SK-N-SH (cell line): Measurements from ENCODE around the gene ECSCR. TPM values are rescaled to one million over a fixed set of nuclear protein-coding genes. Genes with fewer than 3 reads are reported as not detected.
A peak's percentile ranks its signal among the peaks of the same experiment; 100 is the strongest.

Experiments
- CTCF ChIA-PET: fragments of 300-600, 350-600 bp; formaldehyde crosslinking; extraction: SDS; loops from one replicate; lab custom pipeline; 2021; lab: Yijun Ruan, JAX
- POLR2A ChIA-PET: fragments of 350-600 bp; sonication (Branson Sonifier 250); formaldehyde crosslinking; extraction: SDS; loops from one replicate; lab custom pipeline; 2020; ENCODE audit warnings: antibody characterized with exemption, inconsistent platforms; lab: Yijun Ruan, JAX
- DNase-seq: peaks from one replicate; pipeline ENCODE4 v3.0.0; 2012
- H2AFZ ChIP-seq: fragments of 200-600 bp; sonication (generic); 2 replicates; pipeline ENCODE4 v1.8.1; 2016; ENCODE audit warnings: antibody characterized with exemption, mild to moderate bottlenecking, low read depth
- H3F3A ChIP-seq: fragments of 200-600 bp; sonication (generic); replicated peaks from 2 replicates; pipeline ENCODE3; 2016; ENCODE audit warnings: antibody characterized with exemption, mild to moderate bottlenecking; ENCODE audit not compliant: insufficient read depth
- H3K27ac ChIP-seq, 2 experiments: fragments of 200-500 bp in 1 of 2; fragments of 200-600 bp in 1 of 2; sonication (Bioruptor generic) in 1 of 2; sonication (generic), shearing (Covaris generic) in 1 of 2; 2 replicates each; pipeline versions ENCODE4 v1.5.1 to v1.6.1; 2014 to 2016; ENCODE audit warnings: low read depth in 2 of 2, inconsistent platforms in 1 of 2, low read length in 1 of 2, mild to moderate bottlenecking in 1 of 2, mixed read lengths in 1 of 2
- H3K27me3 ChIP-seq: fragments of 200-600 bp; sonication (generic), shearing (Covaris generic); 2 replicates; pipeline ENCODE4 v1.6.1; 2016; ENCODE audit warnings: mixed run types; ENCODE audit not compliant: insufficient read depth
- H3K36me3 ChIP-seq, 2 experiments: fragments of 200-500 bp in 1 of 2; fragments of 200-600 bp in 1 of 2; sonication (Bioruptor generic) in 1 of 2; sonication (generic) in 1 of 2; replicated peaks in 1 of 2; 2 replicates each; pipeline versions ENCODE3 to v1.5.1; 2014 to 2016; ENCODE audit warnings: low read length in 1 of 2, mild to moderate bottlenecking in 1 of 2; ENCODE audit not compliant: insufficient read depth in 2 of 2, control insufficient read depth in 1 of 2
- H3K4me1 ChIP-seq, 2 experiments: fragments of 200-500 bp in 1 of 2; fragments of 200-600 bp in 1 of 2; sonication (Bioruptor generic) in 1 of 2; sonication (generic), shearing (Covaris generic) in 1 of 2; 2 replicates each; pipeline versions ENCODE4 v1.5.1 to v1.6.1; 2014 to 2016; ENCODE audit warnings: low read depth in 1 of 2, low read length in 1 of 2, mixed run types in 1 of 2; ENCODE audit not compliant: insufficient read depth in 2 of 2, control insufficient read depth in 1 of 2
- H3K4me2 ChIP-seq: fragments of 200-600 bp; sonication (generic), shearing (Covaris generic); 2 replicates; pipeline ENCODE4 v1.6.1; 2017; ENCODE audit warnings: mixed run types
- H3K4me3 ChIP-seq, 2 experiments: fragments of 200-500 bp in 1 of 2; fragments of 200-600 bp in 1 of 2; sonication (Bioruptor generic) in 1 of 2; sonication (generic), shearing (Covaris generic) in 1 of 2; 2 replicates each; pipeline versions ENCODE4 v1.5.1 to v1.8.1; 2014 to 2016; ENCODE audit warnings: low read depth in 2 of 2, inconsistent platforms in 1 of 2, low read length in 1 of 2, mild to moderate bottlenecking in 1 of 2, mixed read lengths in 1 of 2, moderate library complexity in 1 of 2
- H3K79me2 ChIP-seq: fragments of 200-600 bp; sonication (generic); 2 replicates; pipeline ENCODE4 v1.8.1; 2017; ENCODE audit warnings: mild to moderate bottlenecking; ENCODE audit not compliant: insufficient read depth
- H3K9ac ChIP-seq: fragments of 200-600 bp; sonication (generic); 2 replicates; pipeline ENCODE4 v1.6.1; 2017; ENCODE audit warnings: mixed run types
- H3K9me2 ChIP-seq: fragments of 200-600 bp; sonication (generic); 2 replicates; pipeline ENCODE4 v1.6.1; 2017; ENCODE audit warnings: mixed run types
- H3K9me3 ChIP-seq: fragments of 200-600 bp; sonication (generic); 2 replicates; pipeline ENCODE4 v1.6.1; 2017; ENCODE audit warnings: mixed run types, mild to moderate bottlenecking, moderate library complexity
- H4K20me1 ChIP-seq: fragments of 200-600 bp; sonication (generic); 2 replicates; pipeline ENCODE4 v1.6.1; 2017; ENCODE audit warnings: mild to moderate bottlenecking, mixed run types; ENCODE audit not compliant: insufficient read depth
- CHD2 ChIP-seq: fragments of 150-350 bp; IDR thresholded peaks from 2 replicates; pipeline ENCODE4 v1.6.1; 2018; ENCODE audit warnings: low read length; ENCODE audit not compliant: partially characterized antibody
- ELF1 ChIP-seq: IDR thresholded peaks from 2 replicates; pipeline ENCODE4 v1.4.0; 2012
- EP300 ChIP-seq, 2 experiments: IDR thresholded peaks; 2 replicates each; pipeline versions ENCODE4 v1.4.0 to v1.6.1; 2012; ENCODE audit warnings: borderline replicate concordance in 1 of 2, low read depth in 1 of 2, low read length in 1 of 2
- EZH2phosphoT487 ChIP-seq: fragments of 200-600 bp; sonication (generic); IDR thresholded peaks from 2 replicates; pipeline ENCODE4 v1.6.1; 2017; ENCODE audit warnings: low read depth, mixed run types, mild to moderate bottlenecking, antibody characterized with exemption, moderate library complexity, borderline replicate concordance
- FOSL2 ChIP-seq: IDR thresholded peaks from 2 replicates; pipeline ENCODE4 v1.4.0; 2012; ENCODE audit warnings: low read depth, mild to moderate bottlenecking, moderate library complexity, borderline replicate concordance
- FOXJ3 ChIP-seq: sonication (generic); formaldehyde crosslinking; IDR thresholded peaks from 2 replicates; pipeline ENCODE4 v1.5.1; 2020; ENCODE audit warnings: mild to moderate bottlenecking, missing genetic modification reagents
- GABPA ChIP-seq: IDR thresholded peaks from 2 replicates; pipeline ENCODE4 v1.4.0; 2012; ENCODE audit warnings: low read depth, mild to moderate bottlenecking
- JUND ChIP-seq: IDR thresholded peaks from 2 replicates; pipeline ENCODE4 v1.4.0; 2012
- MEF2A ChIP-seq: IDR thresholded peaks from 2 replicates; pipeline ENCODE4 v1.4.0; 2012; ENCODE audit warnings: low read depth, borderline replicate concordance
- MXI1 ChIP-seq: IDR thresholded peaks from 2 replicates; pipeline ENCODE4 v1.6.1; 2012; ENCODE audit warnings: mild to moderate bottlenecking, low read depth, low read length, improper control_type of control experiment
- NFIC ChIP-seq: IDR thresholded peaks from 2 replicates; pipeline ENCODE4 v1.4.0; 2012; ENCODE audit warnings: borderline replicate concordance
- NRF1 ChIP-seq: IDR thresholded peaks from 2 replicates; pipeline ENCODE4 v1.6.1; 2012; ENCODE audit warnings: low read depth, mild to moderate bottlenecking, low read length
- POLR2AphosphoS5 ChIP-seq: IDR thresholded peaks from 2 replicates; pipeline ENCODE4 v1.6.1; 2012; ENCODE audit warnings: low read depth, low read length
- RAD21 ChIP-seq: IDR thresholded peaks from 2 replicates; pipeline ENCODE4 v1.6.1; 2012; ENCODE audit warnings: mild to moderate bottlenecking, low read length
- RCOR1 ChIP-seq: fragments of 150-350 bp; IDR thresholded peaks from 2 replicates; pipeline ENCODE4 v1.6.1; 2017; ENCODE audit warnings: antibody characterized with exemption, low read length
- RFX5 ChIP-seq: IDR thresholded peaks from 2 replicates; pipeline ENCODE4 v1.6.1; 2012; ENCODE audit warnings: mild to moderate bottlenecking, improper control_type of control experiment, low read length
- RXRA ChIP-seq: IDR thresholded peaks from 2 replicates; pipeline ENCODE4 v1.4.0; 2012; ENCODE audit warnings: low read depth, mild to moderate bottlenecking, borderline replicate concordance
- SIN3A ChIP-seq: IDR thresholded peaks from 2 replicates; pipeline ENCODE4 v1.6.1; 2012; ENCODE audit warnings: low read depth, mild to moderate bottlenecking, low read length, moderate library complexity, borderline replicate concordance
- SMC3 ChIP-seq: IDR thresholded peaks from 2 replicates; pipeline ENCODE4 v1.6.1; 2012; ENCODE audit warnings: low read depth, low read length, improper control_type of control experiment
- TAF1 ChIP-seq: IDR thresholded peaks from 2 replicates; pipeline ENCODE4 v1.6.1; 2012; ENCODE audit warnings: low read depth, mild to moderate bottlenecking, low read length, moderate library complexity, borderline replicate concordance
- TCF12 ChIP-seq: IDR thresholded peaks from 2 replicates; pipeline ENCODE4 v1.4.0; 2012
- TEAD4 ChIP-seq: IDR thresholded peaks from 2 replicates; pipeline ENCODE4 v1.4.0; 2012; ENCODE audit warnings: mild to moderate bottlenecking, borderline replicate concordance; ENCODE audit not compliant: insufficient read depth
- YY1 ChIP-seq: IDR thresholded peaks from 2 replicates; pipeline ENCODE4 v1.4.0; 2012; ENCODE audit warnings: low read depth, mild to moderate bottlenecking
- WGBS: methylation state at CpG from one replicate; pipeline ENCODE4 v1.1.6; 2017; ENCODE audit warnings: low lambda C conversion rate; 5-methylcytosine and 5-hydroxymethylcytosine counted together
- polyA plus RNA-seq, 3 experiments: library from polyadenylated mRNA; depleted of rRNA; stranded (reverse); fragments of >200 nt; gene quantifications; 2 replicates each; pipeline ENCODE4 v1.2.3, GENCODE V29; 2012
- TF ChIP-seq, protein P1 (sequence below): fragments of 150-350 bp; IDR thresholded peaks from 2 replicates; pipeline ENCODE4 v1.6.1; 2017; ENCODE audit warnings: antibody characterized with exemption, low read length, low read depth, borderline replicate concordance
- TF ChIP-seq, protein P2 (sequence below): IDR thresholded peaks from 2 replicates; pipeline ENCODE4 v1.4.0; 2012; ENCODE audit warnings: low read depth, borderline replicate concordance
- TF ChIP-seq, protein P3 (sequence below): IDR thresholded peaks from 2 replicates; pipeline ENCODE4; 2012
- TF ChIP-seq, protein P4 (sequence below): fragments of 200-600 bp; sonication (generic); IDR thresholded peaks from 2 replicates; pipeline ENCODE4 v1.6.1; 2017; ENCODE audit warnings: antibody characterized with exemption, mild to moderate bottlenecking, moderate library complexity
- TF ChIP-seq, protein P5 (sequence below): IDR thresholded peaks from 2 replicates; pipeline ENCODE4 v1.4.0; 2012; ENCODE audit warnings: low read depth
- TF ChIP-seq, protein P6 (sequence below): fragments of 150-350 bp; IDR thresholded peaks from 2 replicates; pipeline ENCODE4 v1.6.1; 2016; ENCODE audit warnings: mild to moderate bottlenecking, low read depth, low read length

The ECSCR gene
- polyA plus RNA-seq, 1 of the 3 experiments (the other 2 are of a cell fraction): 10.9 TPM

DNA sequence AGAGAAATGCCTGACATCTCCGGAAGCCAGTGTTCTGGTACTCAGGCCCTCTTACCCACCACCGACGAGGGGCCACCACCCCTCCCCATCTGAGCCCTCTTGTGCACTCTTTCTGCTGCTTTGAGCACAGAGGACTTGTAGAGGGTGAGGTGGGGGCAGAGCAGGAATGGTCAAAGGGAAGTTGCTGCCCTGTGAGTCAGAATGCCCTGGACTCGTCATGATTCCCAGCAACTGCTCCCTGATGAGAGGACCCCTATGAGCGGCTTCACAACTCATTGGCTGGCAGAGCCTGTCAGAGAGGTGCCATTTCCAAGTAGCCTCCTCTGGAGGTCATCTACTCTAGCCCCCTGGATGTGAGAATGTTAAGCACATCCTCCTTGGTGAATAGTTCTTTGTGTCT is 845 bp downstream of the ECSCR start:
- ChIA-PET CTCF (interaction anchor here (0.6 to 1.7 kb wide), 2 partner anchors 23 to 52 kb away, joined by 3 to 4 read pairs; partner anchors contain the start of gene DNAJC18), POLR2A (no interaction called here)
- Histone ChIP-seq H2AFZ (peak overlapping the region; percentile 75; the same call in 1 of the 2 replicates), H4K20me1 (no peaks in the 10 kb centered on the region), H3K27me3 (no peaks in the 10 kb centered on the region), H3K27ac (peak overlapping the region in 1 of 2 experiments; percentile 84; a peak in 2 of 4 replicates), H3K4me1 (peaks cover 0 to 38% of the 10 kb centered on the region in 2 experiments; a peak in 3 of 4 replicates), H3K4me3 (no peak overlapping the region), H3K9me2 (no peaks in the 10 kb centered on the region), H3K79me2 (0 out of 2 replicates have a peak, but pooled peaks cover 6% of the 10 kb centered on the region), H3F3A (peaks cover 16% of the 10 kb centered on the region), H3K36me3 (no peaks in the 10 kb centered on the region), H3K9me3 (no peaks in the 10 kb centered on the region), H3K4me2 (peak overlapping the region; percentile 59), H3K9ac (peak overlapping the region; percentile 49)
- WGBS: 53% methylated on average over 5 of the region's 5 CpGs
- peak; percentile 15 for DNase-seq
- TF ChIP-seq TEAD4 (no peak), FOSL2 (peak; percentile 75; the same call in 1 of the 2 replicates), FOXJ3 (CRISPR knock-in tag) (no peak), YY1 (no peak), TAF1 (no peak), RCOR1 (no peak), NFIC (peak; percentile 34; the same call in 1 of the 2 replicates), CHD2 (no peak), SIN3A (0 out of 2 replicates have a peak, but pooled peaks have one; percentile 31), TCF12 (peak; percentile 7; the same call in 1 of the 2 replicates), MEF2A (no peak), EZH2phosphoT487 (no peak), RAD21 (no peak), POLR2AphosphoS5 (0 out of 2 replicates have a peak, but pooled peaks have one; percentile 11), SMC3 (no peak), EP300 (IDR thresholded peaks at IDR 0.05; ENCODE audit: borderline replicate concordance in 1 of 2, low read depth in 1 of 2, low read length in 1 of 2) (no peak; a peak in 1 of 4 replicates), JUND (no peak), MXI1 (no peak), GABPA (no peak), NRF1 (no peak), ELF1 (no peak; the same call in 1 of the 2 replicates), RXRA (no peak), RFX5 (no peak)
- TF ChIP-seq, protein P1, sequence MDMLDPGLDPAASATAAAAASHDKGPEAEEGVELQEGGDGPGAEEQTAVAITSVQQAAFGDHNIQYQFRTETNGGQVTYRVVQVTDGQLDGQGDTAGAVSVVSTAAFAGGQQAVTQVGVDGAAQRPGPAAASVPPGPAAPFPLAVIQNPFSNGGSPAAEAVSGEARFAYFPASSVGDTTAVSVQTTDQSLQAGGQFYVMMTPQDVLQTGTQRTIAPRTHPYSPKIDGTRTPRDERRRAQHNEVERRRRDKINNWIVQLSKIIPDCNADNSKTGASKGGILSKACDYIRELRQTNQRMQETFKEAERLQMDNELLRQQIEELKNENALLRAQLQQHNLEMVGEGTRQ: no peak
- TF ChIP-seq, protein P2, sequence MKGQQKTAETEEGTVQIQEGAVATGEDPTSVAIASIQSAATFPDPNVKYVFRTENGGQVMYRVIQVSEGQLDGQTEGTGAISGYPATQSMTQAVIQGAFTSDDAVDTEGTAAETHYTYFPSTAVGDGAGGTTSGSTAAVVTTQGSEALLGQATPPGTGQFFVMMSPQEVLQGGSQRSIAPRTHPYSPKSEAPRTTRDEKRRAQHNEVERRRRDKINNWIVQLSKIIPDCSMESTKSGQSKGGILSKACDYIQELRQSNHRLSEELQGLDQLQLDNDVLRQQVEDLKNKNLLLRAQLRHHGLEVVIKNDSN: no peak
- TF ChIP-seq, protein P3, sequence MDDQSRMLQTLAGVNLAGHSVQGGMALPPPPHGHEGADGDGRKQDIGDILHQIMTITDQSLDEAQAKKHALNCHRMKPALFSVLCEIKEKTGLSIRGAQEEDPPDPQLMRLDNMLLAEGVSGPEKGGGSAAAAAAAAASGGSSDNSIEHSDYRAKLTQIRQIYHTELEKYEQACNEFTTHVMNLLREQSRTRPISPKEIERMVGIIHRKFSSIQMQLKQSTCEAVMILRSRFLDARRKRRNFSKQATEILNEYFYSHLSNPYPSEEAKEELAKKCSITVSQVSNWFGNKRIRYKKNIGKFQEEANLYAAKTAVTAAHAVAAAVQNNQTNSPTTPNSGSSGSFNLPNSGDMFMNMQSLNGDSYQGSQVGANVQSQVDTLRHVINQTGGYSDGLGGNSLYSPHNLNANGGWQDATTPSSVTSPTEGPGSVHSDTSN: no peak; the same call in 1 of the 2 replicates
- TF ChIP-seq, protein P4, sequence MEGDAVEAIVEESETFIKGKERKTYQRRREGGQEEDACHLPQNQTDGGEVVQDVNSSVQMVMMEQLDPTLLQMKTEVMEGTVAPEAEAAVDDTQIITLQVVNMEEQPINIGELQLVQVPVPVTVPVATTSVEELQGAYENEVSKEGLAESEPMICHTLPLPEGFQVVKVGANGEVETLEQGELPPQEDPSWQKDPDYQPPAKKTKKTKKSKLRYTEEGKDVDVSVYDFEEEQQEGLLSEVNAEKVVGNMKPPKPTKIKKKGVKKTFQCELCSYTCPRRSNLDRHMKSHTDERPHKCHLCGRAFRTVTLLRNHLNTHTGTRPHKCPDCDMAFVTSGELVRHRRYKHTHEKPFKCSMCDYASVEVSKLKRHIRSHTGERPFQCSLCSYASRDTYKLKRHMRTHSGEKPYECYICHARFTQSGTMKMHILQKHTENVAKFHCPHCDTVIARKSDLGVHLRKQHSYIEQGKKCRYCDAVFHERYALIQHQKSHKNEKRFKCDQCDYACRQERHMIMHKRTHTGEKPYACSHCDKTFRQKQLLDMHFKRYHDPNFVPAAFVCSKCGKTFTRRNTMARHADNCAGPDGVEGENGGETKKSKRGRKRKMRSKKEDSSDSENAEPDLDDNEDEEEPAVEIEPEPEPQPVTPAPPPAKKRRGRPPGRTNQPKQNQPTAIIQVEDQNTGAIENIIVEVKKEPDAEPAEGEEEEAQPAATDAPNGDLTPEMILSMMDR: no peak; the same call in 1 of the 2 replicates
- TF ChIP-seq, protein P5, sequence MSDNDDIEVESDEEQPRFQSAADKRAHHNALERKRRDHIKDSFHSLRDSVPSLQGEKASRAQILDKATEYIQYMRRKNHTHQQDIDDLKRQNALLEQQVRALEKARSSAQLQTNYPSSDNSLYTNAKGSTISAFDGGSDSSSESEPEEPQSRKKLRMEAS: peak; percentile 36; the same call in 1 of the 2 replicates
- TF ChIP-seq, protein P6, sequence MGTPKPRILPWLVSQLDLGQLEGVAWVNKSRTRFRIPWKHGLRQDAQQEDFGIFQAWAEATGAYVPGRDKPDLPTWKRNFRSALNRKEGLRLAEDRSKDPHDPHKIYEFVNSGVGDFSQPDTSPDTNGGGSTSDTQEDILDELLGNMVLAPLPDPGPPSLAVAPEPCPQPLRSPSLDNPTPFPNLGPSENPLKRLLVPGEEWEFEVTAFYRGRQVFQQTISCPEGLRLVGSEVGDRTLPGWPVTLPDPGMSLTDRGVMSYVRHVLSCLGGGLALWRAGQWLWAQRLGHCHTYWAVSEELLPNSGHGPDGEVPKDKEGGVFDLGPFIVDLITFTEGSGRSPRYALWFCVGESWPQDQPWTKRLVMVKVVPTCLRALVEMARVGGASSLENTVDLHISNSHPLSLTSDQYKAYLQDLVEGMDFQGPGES: no peak
